Adrenal gland (tissue), 5 donors: Measurements from ENCODE around the gene CAMSAP1.

ENCODE experiments used
- POLR2A ChIP-seq, 2 donors: fragments of 450-650 bp; IDR thresholded peaks; one replicate each; pipeline ENCODE4 v1.6.1; 2017; ENCODE audit warnings: antibody characterized with exemption in 2 of 2, mild to moderate bottlenecking in 2 of 2, moderate library complexity in 1 of 2
- TF ChIP-seq, protein P1 (sequence below), 6 experiments: fragments of 450-650 bp in 4 of 6; fragments of 200-600 bp in 2 of 6; sonication (generic) in 1 of 6; IDR thresholded peaks; 1 replicate in 5 of 6; 2 replicates in 1 of 6; pipeline versions ENCODE4 v1.5.1 to v1.8.0; 2016 to 2021; ENCODE audit warnings: antibody characterized with exemption in 6 of 6, mild to moderate bottlenecking in 2 of 6, moderate library complexity in 1 of 6
- donor health status: DM: no; HTN: no; CAD: no.

DNA sequence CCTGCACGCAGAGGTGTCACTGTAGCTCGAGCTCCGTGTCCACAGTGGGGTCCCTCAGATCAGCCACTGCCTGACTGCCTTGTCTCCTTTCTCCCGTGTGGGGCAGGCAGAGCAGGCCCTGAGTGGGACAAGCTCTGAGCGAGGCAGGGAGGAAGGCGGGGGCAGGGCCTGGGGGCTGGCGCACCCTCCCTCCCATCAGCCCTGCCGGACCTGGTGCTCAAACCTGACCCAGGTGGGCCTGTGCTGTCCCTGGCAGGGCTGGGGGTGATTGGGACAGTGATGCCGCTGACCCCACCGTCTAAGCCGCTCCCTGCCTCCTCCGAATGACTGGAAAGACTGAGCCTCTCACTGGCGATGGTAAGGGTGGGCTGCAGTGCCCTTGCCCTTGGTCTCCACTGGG is 144.4 kb downstream of the CAMSAP1 start:
- TF ChIP-seq, protein P1, sequence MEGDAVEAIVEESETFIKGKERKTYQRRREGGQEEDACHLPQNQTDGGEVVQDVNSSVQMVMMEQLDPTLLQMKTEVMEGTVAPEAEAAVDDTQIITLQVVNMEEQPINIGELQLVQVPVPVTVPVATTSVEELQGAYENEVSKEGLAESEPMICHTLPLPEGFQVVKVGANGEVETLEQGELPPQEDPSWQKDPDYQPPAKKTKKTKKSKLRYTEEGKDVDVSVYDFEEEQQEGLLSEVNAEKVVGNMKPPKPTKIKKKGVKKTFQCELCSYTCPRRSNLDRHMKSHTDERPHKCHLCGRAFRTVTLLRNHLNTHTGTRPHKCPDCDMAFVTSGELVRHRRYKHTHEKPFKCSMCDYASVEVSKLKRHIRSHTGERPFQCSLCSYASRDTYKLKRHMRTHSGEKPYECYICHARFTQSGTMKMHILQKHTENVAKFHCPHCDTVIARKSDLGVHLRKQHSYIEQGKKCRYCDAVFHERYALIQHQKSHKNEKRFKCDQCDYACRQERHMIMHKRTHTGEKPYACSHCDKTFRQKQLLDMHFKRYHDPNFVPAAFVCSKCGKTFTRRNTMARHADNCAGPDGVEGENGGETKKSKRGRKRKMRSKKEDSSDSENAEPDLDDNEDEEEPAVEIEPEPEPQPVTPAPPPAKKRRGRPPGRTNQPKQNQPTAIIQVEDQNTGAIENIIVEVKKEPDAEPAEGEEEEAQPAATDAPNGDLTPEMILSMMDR (IDR thresholded peaks at IDR 0.05), result no peak
- TF ChIP-seq POLR2A (IDR thresholded peaks at IDR 0.05), result no peak
